Fibroblast of lung (primary cell): ENCODE data around the gene MAGI2.

Source experiments
- CTCF ChIP-seq, 2 donors: IDR thresholded peaks in 1 of 2; conservative IDR thresholded peaks in 1 of 2; 1 replicate in 1 of 2; 2 replicates in 1 of 2; pipeline ENCODE4 v1.5.1; 2011 to 2012; ENCODE audit warnings: low read length in 2 of 2, control low read depth in 1 of 2, inconsistent platforms in 1 of 2, low read depth in 1 of 2, mild to moderate bottlenecking in 1 of 2
- EZH2 ChIP-seq: IDR thresholded peaks from 2 replicates; pipeline ENCODE4 v1.5.1; 2012; ENCODE audit warnings: low read length, control low read depth, mild to moderate bottlenecking; ENCODE audit errors: missing control alignments

GRCh38 chr7:78171398-78171797 lies 1282.1 kb downstream of the MAGI2 start:
- no peak for TF ChIP-seq CTCF (conservative IDR thresholded peaks at IDR 0.05 in 1 of 2, IDR thresholded peaks at IDR 0.05 in 1 of 2; ENCODE audit: low read depth in 1 of 2, low read length in 2 of 2)
- TF ChIP-seq EZH2 = no peak
